Hematopoietic multipotent progenitor cell treated with erythropoietin and hydrocortisone succinate and interleukin-3 and kit ligand, for 17 days (in vitro differentiated cells): ENCODE results near the gene TICAM1.
"Not testable (repeated sequence)": the region's sequence is repeated elsewhere in the genome, so short reads cannot be mapped to it uniquely, and the experiment has no call there.

ENCODE experiments used
- DNase-seq: peaks from one replicate; pipeline ENCODE4 v3.0.0-alpha.2; 2015; ENCODE audit warnings: low spot score

Gene TICAM1

DNA sequence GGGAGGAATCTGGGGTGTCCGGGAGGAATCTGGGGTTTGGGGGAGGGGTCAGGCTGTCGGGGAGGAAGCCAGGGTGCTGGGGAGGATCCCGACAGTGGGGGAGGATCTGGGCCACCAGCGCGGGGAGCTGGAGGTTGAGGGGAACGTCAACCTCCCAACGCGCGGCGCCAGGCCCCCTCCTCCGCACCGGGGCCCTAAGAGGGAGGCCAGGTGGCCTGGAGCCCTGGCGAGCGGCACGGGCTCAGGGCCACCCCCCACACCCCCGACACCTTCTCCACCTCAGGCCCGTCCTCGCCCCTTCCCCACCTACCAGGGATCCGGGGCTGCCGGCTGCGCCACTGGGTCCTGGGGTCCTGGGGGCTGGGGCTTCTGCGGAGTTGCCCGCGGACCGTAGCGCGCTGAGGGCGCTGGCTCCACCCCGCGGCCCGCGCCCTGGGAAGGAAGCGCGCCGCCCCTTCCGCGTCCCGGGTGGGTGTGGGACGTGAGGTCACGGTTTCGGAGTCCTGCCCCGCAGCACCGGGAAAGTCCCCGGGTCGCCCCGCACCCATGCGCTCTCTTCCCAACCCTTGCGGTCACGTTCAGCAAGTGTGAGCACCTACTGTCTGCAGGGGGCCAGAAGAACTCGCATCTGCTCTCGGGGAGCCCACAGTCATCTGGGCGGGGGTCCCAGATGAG is at the start of gene TICAM1:
TSS of gene TICAM1 (minus strand) at position 409 of the 675 bp plus-strand sequence. CDS start 13,335 bp downstream, outside the sequence.
- DNase-seq, result peak; percentile 55

DNA sequence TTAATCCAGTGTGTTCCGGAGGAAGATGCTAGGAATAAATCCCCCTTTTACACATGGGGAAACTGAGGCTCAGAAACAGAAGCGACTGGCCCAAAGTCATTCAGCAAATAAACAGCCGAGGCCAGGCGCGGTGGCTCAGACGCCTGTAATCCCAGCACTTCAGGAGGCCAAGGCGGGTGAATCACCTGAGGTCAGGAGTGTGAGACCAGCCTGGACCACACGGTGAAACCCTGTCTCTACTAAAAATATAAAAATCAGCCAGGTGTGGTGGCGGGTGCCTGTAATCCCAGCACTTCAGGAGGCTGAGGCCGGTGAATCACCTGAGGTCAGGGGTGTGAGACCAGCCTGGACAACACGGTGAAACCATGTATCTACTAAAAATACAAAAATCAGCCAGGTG is 47.5 kb upstream of the TICAM1 start:
- DNase-seq, result no peak

DNA sequence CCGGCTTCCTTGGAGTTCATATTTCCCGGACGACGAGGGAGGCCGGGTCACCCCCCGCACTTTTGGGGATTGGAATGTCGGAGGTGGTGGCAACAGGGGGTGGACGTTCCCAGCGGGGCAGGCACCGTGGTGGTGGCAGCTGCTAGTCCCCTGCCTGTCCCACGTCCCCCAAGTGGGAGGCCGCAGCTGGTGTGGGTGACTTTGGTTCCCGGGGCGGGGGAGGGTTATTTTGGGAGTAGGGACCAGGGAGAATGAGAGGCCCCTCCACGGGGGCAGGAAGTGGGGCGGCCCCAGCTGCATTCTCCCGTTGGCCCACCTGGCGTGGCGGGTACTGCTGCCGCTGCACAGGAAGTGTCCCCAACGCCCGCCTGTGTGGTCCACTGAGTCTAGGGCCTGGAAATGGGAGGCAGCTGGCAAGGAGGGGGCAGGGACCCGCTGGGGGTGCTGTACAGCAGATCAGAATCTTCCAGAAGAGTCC is 47.0 kb upstream of the TICAM1 start:
- DNase-seq, result no peak

DNA sequence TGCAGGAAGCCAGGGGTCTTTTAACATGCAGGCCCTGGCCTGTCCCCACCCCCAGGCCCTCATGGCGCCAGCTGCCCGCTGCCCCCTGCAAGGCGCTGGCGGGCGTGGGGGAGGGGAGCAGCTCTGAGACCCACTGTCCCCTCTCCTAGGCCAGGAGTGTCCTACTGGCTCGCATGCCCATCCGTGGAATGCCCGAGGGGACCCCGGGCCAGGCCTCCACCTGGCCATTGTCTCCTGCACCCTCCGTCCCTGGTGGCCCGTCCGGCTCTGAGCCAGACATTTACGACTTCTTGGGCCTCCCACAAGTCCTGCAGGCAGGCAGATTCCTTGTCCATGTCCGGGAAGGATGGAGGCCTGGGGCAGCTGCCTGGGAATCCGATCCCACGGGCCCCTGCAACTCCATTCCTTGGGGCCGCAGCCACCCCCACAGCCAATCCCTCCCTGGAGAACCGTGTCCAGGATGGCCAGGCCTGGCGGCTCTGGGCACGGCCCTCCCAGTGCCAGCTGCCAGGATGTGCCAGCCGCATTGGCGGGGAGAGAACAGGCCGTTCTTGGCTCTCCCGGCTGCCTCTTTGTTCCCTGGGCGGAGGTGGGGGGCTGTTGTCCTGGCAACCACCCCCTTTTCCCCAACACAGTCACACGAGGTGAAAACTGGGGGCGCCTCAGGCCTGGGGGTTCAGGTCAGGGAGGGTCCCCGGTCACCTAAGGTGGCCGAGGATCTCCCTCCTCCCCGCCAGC is 46.4 kb upstream of the TICAM1 start:
- DNase-seq, result no peak

DNA sequence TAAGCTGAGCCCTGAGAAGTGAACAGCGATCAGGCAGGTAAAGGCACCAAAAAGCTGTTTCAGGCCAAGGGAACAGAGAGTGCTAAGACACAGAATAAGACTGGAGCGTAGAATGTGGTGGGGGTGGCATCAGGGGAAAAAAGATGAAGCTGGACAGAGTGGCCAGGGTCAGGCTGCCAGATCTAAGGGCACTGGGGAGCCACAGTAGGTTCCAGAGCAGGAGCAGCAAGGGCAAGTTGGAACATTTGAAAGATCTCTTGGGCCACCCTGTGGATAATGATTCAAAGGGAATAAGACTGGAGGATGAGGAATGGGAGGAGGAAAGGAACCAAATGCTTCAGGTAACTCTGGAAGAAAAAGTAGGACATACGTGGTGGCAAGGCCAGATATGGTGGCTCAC is 42.4 kb upstream of the TICAM1 start:
- no peak for DNase-seq

DNA sequence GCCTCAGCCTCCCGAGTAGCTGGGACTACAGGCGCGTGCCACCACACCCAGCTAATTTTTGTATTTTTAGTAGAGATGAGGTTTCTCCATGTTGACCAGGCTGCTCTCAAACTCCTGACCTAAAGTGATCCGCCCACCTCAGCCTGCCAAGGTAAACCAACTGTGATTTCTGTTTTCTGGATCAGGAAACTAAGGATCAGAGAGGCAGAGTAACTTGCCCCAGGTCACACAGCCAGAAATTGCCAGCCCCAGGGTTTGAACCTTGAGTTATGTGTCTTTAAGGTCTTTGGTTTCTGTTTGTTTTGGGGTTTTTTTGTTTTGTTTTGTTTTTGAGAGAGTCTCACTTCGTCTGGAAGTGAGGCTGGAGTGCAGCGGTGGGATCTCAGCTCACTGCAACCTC is 40.2 kb upstream of the TICAM1 start:
- DNase-seq, result no peak

DNA sequence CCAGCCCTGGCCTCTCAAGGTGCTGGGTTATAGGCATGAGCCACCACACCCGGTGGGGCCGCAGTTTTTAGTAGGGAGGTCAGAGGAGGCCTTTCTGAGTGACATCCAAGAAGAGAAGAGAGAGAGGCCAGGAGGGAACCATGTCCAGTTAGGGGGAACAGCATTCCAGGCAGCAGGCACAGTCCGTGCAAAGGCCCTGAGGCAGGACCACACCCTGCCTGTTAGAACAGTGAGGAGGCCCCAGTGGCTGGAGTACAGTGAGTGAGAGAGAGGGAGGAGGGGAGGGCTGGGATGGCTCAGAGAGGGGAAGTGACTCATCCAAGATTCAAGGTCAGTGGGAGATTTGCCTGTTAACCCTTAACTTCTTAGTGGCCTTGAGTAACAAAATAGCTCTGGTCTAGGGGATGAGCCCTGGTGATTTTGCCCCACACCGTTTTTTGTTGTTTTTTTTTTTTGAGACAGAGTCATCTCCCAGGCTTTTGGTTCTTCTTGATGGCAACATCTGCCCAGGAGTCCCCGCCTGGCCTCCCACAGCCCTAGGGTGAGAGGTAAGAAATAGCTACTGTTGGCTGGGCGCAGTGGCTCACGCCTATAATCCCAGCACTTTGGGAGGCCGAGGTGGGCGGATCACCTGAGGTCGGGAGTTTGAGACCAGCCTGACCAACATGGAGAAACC is 38.7 kb upstream of the TICAM1 start:
- no peak for DNase-seq

DNA sequence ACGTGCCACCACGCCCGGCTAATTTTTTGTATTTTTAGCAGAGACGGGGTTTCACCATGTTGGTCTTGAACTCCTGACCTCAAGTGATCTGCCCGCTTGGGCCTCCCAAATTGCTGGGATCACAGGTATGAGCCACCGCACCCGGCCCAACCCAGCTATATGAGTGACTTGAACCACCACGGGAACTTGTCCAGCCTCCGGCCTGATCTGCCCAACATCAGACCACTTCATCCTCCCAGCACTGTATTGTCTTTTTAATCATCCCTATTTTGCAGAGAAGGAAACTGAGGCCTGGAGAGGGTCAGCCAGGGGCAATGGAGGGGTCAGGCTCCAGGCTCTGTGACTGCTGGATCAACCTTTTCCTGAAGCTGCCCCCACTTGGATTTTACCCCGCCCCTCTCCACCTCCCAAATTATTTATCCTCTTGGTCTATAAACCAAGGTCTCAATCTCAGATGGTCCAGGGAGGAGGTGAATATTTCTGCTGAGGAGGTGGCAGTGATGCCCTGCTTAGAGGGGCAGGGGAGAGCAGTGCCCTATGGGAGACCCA is 36.8 kb upstream of the TICAM1 start:
- DNase-seq, result no peak

DNA sequence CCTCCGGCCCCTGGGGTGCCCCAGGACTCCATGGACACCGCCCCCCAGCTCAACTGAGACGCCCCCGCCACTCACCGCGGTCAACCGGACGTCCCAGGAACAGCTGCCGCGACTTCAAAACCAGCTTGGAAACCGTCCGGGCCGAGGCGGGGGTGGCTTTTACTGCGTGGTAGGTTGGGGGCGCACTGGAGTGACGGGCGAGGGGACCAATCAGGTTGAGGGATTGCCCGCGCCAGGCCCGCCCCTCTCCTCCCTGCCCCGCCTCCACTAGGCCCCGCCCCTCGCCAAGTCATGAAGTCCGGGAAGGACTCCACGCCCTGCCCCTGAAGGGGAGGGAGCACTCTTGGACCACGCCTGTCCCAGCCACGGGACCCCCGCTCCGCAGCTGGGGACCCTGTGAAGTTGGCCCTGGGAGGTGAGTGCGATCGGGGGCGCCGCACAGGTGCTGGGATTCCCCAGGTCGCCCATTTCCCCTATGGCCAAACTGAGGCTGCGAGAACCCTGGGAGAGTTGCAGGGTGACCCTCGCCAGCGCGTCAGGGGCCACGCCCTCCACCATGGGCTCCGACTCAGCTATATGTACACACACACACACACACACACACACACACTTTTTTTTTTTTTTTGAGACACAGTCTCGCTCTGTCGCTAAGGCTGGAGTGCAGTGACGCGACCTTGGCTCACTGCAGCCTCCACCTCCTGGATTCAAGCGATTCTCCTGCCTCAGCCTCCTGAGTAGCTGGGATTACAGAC is 36.2 kb upstream of the TICAM1 start, which contains the start of gene PLIN3:
TSS of gene PLIN3 (minus strand) at position 134 of the 752 bp plus-strand sequence. CDS start 6,273 bp downstream, outside the sequence.
- peak; percentile 84 for DNase-seq

DNA sequence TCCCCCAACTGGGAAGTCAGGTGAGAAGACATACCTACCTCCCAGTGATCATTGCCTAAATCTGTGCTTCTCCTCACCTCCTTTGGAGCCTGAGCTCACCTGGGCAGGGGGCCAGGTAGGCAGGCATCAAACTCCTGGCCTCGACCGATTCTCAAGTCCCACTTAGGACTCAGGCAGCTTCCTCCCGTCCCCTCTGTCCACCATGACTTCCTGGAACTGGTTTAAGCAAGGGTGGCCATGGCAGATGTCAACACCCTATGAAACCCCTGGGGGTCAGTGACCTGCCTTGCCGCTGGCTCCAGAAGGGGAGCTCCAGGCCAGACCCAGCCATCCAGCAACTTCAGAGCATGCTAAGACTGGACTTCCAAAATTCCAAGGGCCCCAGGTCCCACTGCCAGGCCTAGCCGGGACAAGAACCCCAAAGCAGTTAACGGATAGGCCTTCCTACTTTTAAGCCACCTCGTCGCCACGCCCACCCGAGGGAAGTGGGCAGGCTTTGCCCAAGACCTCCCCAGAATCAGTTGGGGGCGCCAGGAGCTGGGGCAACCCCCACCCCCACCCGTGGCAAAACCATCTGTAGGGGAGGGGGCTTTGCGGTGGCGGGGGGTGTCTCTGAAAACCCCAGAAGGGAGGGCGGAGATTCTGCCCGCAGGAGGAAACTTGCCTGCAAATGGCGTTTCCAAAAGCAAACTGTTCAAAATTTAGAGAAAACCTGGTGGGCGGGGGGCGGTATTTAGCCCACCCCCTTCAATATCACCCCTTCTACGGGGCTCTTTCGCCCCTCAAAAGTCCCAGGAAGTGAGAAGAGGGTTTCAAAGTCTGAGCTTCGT is 35.3 kb upstream of the TICAM1 start:
- peak; percentile 20 for DNase-seq

DNA sequence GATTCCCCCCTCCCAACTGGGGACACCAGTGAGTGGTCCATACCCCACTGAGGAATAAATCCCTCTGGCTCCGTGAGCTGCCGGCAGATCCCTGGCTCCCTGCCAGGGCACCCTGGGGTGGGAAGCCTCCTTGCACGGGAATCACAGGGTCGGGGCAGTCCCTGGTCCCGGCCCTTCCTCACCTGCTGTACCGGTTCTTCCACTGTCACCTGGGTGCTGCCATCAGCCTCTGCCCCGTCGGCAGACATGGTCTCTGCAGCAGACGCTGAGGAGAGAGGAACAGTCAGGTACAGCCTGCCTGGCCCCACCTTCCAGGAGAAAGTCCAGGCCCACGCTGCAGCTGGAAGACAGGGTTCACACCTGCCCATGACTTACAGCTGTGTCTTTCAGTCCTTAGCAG is 29.6 kb upstream of the TICAM1 start:
- no peak for DNase-seq

DNA sequence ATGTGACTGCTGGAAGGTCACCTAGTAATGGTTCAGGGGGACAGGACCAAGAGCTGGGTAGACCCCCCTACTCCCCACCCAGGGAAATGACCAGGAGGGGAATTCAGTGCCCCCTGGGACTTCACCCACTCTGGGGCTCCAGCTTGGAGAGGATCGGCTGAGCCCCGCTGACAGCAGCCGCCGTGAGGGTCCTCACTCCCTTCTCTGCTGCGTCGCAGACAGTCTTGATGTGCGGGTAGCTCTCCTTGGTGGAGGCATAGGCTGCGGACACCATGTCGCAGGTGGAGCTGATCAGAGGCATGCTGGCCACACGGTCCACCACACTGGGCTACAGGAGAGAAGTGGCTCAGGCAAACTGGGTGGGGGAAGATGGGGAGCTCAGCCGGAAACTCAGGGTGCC is 28.2 kb upstream of the TICAM1 start:
- DNase-seq, result no peak

DNA sequence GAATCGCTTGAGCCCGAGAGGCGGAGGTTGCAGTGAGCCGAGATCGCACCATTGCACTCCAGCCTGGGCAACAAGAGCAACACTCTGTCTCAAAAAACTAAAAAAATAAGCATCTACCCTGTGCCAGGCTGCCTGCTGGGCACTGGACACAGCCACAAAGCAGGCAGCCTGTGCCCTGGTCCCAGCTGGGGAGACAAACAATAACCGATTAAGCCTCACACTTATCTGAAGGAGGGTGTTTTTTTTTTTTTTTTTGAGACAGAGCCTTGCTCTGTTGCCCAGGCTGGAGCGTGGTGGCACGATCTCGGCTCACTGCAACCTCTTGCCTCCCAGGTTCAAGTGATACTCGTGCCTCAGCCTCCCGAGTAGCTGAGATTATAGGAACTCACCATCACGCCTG is 25.0 kb upstream of the TICAM1 start:
- DNase-seq, result not testable (repeated sequence)

DNA sequence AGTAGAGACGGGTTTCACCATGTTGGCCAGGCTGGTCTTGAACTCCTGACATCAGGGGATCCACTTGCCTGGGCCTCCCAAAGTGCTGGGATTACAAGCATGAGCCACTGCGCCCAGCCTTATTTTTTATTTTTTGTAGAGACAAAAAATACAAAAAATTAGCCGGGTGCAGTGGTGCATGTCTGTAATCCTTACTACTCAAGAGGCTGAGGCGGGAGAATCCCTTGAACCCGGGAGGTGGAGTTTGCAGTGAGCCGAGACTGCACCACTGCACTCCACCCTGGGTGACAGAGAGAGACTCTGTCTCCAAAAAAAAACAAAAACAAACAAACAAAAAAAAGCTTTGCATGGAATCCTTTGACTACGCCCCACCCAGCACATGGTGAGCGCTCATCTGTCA is 22.0 kb upstream of the TICAM1 start:
- DNase-seq, result not testable (repeated sequence)

DNA sequence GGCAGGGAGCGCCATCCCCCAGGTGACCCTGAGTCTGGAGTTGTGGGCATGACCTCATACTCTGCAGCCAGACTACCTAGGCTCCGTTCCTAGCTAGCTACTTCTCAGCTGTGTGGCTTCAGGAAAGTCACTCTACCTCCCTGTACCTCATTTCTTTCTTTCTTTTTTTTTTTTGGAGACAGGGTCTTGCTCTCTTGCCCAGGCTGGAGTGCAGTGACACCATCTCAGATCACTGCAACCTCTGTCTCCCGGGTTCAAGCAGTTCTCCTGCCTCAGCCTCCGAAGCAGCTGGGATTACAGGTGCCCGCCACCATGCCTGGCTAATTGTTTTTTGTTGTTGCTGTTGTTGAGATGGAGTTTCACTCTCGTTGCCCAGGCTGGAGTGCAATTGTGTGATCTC is 21.0 kb upstream of the TICAM1 start:
- DNase-seq, result no peak

DNA sequence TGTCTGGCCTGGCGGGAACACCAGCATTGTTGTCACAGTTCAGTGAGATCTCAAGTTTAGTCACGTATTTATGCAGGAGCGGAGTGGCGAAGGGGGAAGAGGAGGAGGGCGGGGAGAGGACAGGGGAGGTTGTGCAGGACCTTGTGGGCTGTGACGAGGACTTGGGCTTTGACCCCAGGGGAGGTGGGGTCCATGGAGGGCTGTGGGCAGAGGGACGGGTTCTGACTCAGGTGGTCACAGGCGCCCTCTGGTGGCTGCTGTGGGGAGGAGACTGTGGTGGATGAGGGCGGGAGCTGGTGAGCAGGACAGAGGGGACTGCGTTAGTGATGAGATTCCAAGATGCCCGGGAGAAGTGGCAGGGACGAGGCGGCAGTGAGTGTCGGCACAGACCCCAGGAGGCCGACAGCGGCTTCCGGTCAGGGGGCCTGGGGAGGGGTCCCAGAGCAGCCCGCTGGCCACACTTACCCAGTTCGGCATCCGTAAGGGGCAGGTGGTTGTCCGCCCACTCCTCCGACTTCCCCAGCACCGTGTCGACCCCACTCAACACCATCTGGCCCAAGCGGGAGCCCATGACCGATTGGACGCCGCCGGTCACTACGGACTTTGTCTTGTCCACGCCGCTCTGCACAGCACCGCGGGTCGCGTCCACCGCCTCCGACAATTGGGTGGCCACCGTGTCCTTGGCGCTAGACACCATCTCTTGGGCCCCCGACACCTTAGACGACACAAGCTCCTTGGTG is 20.2 kb upstream of the TICAM1 start:
- peak; percentile 73 for DNase-seq

DNA sequence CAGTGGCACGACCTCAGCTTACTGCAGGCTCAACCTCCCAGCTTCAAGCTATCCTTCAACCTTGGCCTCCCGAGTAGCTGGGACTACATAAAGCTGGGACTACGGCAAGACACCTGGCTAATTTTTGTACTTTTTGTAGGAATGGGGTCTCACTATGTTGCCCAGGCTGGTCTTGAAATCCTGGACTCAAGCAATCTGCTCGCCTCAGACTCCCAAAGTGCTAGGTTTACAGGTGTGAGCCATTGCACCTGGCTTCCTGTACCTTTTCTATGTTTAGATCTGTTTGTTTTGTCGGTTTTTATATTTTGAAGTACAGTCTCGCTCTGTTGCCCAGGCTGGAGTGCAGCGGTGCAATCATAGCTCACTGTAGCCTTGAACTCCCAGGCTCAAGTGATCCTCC is 17.5 kb upstream of the TICAM1 start:
- no peak for DNase-seq

DNA sequence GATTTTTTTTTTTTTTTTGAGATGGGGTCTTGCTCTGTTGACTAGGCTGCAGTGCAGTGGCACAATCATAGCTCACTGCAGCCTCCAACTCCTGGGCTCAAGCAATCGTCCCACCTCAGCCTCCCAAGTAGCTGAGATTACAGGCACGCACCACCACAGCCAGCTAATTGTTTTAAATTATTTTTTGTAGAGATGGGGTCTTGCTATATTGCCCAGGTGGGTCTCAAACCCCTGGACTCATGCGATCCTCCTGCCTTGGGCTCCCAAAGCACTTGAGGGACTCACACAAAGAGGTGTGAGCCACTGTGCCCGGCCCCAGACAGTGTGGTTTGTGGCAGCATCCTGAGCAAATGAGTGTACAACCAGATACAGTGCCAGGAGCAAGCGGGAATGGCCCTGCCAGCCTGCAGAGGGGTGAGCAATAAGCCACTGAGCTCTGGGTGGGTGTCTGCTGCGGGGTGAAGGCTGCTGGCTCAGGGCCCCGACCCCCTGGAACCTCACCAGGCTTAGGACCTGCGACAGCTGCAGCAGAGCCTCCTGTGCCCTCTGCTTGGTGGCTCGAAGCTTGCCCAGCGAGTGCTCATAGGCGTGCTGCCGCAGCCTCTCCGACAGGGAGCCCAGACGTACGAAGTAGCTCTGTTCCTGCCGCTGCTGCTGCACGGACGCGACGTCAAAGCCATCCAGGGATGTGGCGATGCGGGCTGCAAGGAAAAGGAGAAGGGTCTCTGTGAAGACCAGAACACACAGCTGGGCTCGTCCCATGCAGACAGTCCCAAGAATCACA is 15.9 kb upstream of the TICAM1 start:
- DNase-seq, result no peak

DNA sequence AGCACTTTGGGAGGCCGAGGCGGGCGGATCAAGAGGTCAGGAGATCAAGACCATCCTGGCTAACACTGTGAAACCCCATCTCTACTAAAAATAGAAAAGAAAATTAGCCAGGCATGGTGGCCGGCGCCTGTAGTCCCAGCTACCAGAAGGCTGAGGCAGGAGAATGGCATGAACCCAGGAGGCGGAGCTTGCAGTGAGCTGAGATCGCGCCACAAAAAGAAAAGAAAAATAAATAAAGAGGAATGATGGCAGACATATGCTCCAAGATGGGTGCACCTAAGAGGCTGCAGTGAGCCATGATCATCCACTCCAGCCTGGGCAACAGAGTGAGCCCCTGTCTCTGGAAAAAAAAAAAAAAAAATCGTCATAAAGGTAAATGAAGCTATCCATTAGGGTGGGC is 14.5 kb upstream of the TICAM1 start:
- not testable (repeated sequence) for DNase-seq
